T-helper 1 cell treated with Interleukin-12 subunit alpha and Interleukin-12 subunit beta and Interleukin-4 antibody, amounts not matched to agents 30 μg/mL and 1 μg/mL, for 36 hours (primary cell): Measurements from ENCODE around the gene MAGI3.
"Not testable (repeated sequence)": the region's sequence is repeated elsewhere in the genome, so short reads cannot be mapped to it uniquely, and the experiment has no call there.

Source experiments
- H3K27ac Mint-ChIP-seq: one replicate; pipeline ENCODE4 v1.8.0; 2021; ENCODE audit warnings: mild to moderate bottlenecking, mixed read lengths
- H3K27me3 Mint-ChIP-seq: one replicate; pipeline ENCODE4 v1.8.0; 2021; ENCODE audit warnings: low read depth, mixed read lengths
- H3K36me3 Mint-ChIP-seq: one replicate; pipeline ENCODE4 v1.8.0; 2021; ENCODE audit warnings: low read depth, mixed read lengths
- H3K4me1 Mint-ChIP-seq: one replicate; pipeline ENCODE4 v1.8.0; 2021; ENCODE audit warnings: low read depth, mixed read lengths
- H3K4me3 Mint-ChIP-seq: one replicate; pipeline ENCODE4 v1.8.0; 2021; ENCODE audit warnings: mild to moderate bottlenecking, moderate library complexity, mixed read lengths
- H3K9me3 Mint-ChIP-seq: one replicate; pipeline ENCODE4 v1.8.0; 2021; ENCODE audit warnings: mixed read lengths

Gene MAGI3

GRCh38 chr1:113444857-113445256 is 54.5 kb downstream of the MAGI3 start:
- H3K4me1 Mint-ChIP-seq = no peaks in the 10 kb centered on the region
- no peak overlapping the region for H3K4me3 Mint-ChIP-seq
- H3K27ac Mint-ChIP-seq = no peak overlapping the region
- no peaks in the 10 kb centered on the region for H3K27me3 Mint-ChIP-seq
- H3K36me3 Mint-ChIP-seq = no peaks in the 10 kb centered on the region
- H3K9me3 Mint-ChIP-seq = peaks cover 18% of the 10 kb centered on the region

- no peak overlapping the region for H3K27ac Mint-ChIP-seq
- H3K27me3 Mint-ChIP-seq = no peaks in the 10 kb centered on the region
- H3K36me3 Mint-ChIP-seq = no peaks in the 10 kb centered on the region
- H3K4me3 Mint-ChIP-seq = no peak overlapping the region
- H3K9me3 Mint-ChIP-seq = no peaks in the 10 kb centered on the region
- no peaks in the 10 kb centered on the region for H3K4me1 Mint-ChIP-seq
Measured at GRCh38 chr1:113451710-113452109, 61.4 kb downstream of the MAGI3 start.

- Mint-ChIP-seq H3K27ac (no peak overlapping the region), H3K4me1 (no peaks in the 10 kb centered on the region), H3K4me3 (no peak overlapping the region), H3K9me3 (no peaks in the 10 kb centered on the region), H3K27me3 (no peaks in the 10 kb centered on the region), H3K36me3 (no peaks in the 10 kb centered on the region)
Measured at GRCh38 chr1:113452921-113453770, 62.8 kb downstream of the MAGI3 start.

- no peak overlapping the region for H3K27ac Mint-ChIP-seq
- H3K27me3 Mint-ChIP-seq = no peaks in the 10 kb centered on the region
- H3K9me3 Mint-ChIP-seq = no peaks in the 10 kb centered on the region
- no peaks in the 10 kb centered on the region for H3K36me3 Mint-ChIP-seq
- no peaks in the 10 kb centered on the region for H3K4me1 Mint-ChIP-seq
- H3K4me3 Mint-ChIP-seq = no peak overlapping the region
Measured at GRCh38 chr1:113453771-113454083, 63.4 kb downstream of the MAGI3 start.

- Mint-ChIP-seq H3K27me3 (no peaks in the 10 kb centered on the region), H3K4me1 (no peaks in the 10 kb centered on the region), H3K9me3 (no peaks in the 10 kb centered on the region), H3K36me3 (no peaks in the 10 kb centered on the region), H3K4me3 (no peak overlapping the region), H3K27ac (no peak overlapping the region)
Measured at GRCh38 chr1:113455374-113455773, 65.1 kb downstream of the MAGI3 start.

GRCh38 chr1:113456967-113457366 is 66.7 kb downstream of the MAGI3 start:
- Mint-ChIP-seq H3K4me3 (no peak overlapping the region), H3K36me3 (no peaks in the 10 kb centered on the region), H3K27me3 (no peaks in the 10 kb centered on the region), H3K9me3 (no peaks in the 10 kb centered on the region), H3K27ac (no peak overlapping the region), H3K4me1 (no peaks in the 10 kb centered on the region)

- H3K4me3 Mint-ChIP-seq = no peak overlapping the region
- no peaks in the 10 kb centered on the region for H3K4me1 Mint-ChIP-seq
- H3K27me3 Mint-ChIP-seq = no peaks in the 10 kb centered on the region
- no peaks in the 10 kb centered on the region for H3K9me3 Mint-ChIP-seq
- H3K27ac Mint-ChIP-seq = no peak overlapping the region
- H3K36me3 Mint-ChIP-seq = no peaks in the 10 kb centered on the region
Measured at GRCh38 chr1:113459279-113459678, 69.0 kb downstream of the MAGI3 start.

- H3K4me1 Mint-ChIP-seq = no peaks in the 10 kb centered on the region
- H3K27ac Mint-ChIP-seq = no peak overlapping the region
- H3K9me3 Mint-ChIP-seq = peaks cover 21% of the 10 kb centered on the region
Measured at GRCh38 chr1:113467991-113468390, 77.7 kb downstream of the MAGI3 start.

GRCh38 chr1:113478427-113479195 is 88.3 kb downstream of the MAGI3 start:
- H3K27me3 Mint-ChIP-seq, H3K36me3 Mint-ChIP-seq, H3K4me1 Mint-ChIP-seq, H3K27ac Mint-ChIP-seq, H3K4me3 Mint-ChIP-seq: not testable (repeated sequence)
- H3K9me3 Mint-ChIP-seq = peaks cover 54% of the 10 kb centered on the region

More at GRCh38 chr1:113467991-113468390, 77.7 kb downstream of the MAGI3 start:
- H3K27me3 Mint-ChIP-seq = no peaks in the 10 kb centered on the region
- peaks cover 1% of the 10 kb centered on the region for H3K36me3 Mint-ChIP-seq
- H3K4me3 Mint-ChIP-seq = no peak overlapping the region

GRCh38 chr1:113479713-113480676 is 89.7 kb downstream of the MAGI3 start:
- H3K9me3 Mint-ChIP-seq = peaks cover 52% of the 10 kb centered on the region
- no peak overlapping the region for H3K27ac Mint-ChIP-seq
- no peak overlapping the region for H3K4me3 Mint-ChIP-seq
- H3K27me3 Mint-ChIP-seq = no peaks in the 10 kb centered on the region
- no peaks in the 10 kb centered on the region for H3K4me1 Mint-ChIP-seq
- peaks cover 7% of the 10 kb centered on the region for H3K36me3 Mint-ChIP-seq

- H3K27ac Mint-ChIP-seq, H3K36me3 Mint-ChIP-seq, H3K4me3 Mint-ChIP-seq, H3K4me1 Mint-ChIP-seq, H3K27me3 Mint-ChIP-seq: not testable (repeated sequence)
- H3K9me3 Mint-ChIP-seq = peaks cover 38% of the 10 kb centered on the region
Measured at GRCh38 chr1:113485131-113485530, 94.8 kb downstream of the MAGI3 start.

GRCh38 chr1:113488576-113489177 is 98.4 kb downstream of the MAGI3 start:
- H3K4me3 Mint-ChIP-seq = no peak overlapping the region
- no peak overlapping the region for H3K27ac Mint-ChIP-seq
- H3K9me3 Mint-ChIP-seq = peaks cover 55% of the 10 kb centered on the region
- H3K4me1 Mint-ChIP-seq = no peaks in the 10 kb centered on the region
- H3K27me3 Mint-ChIP-seq = no peaks in the 10 kb centered on the region
- H3K36me3 Mint-ChIP-seq = no peaks in the 10 kb centered on the region

- Mint-ChIP-seq H3K27me3 (no peaks in the 10 kb centered on the region), H3K36me3 (no peaks in the 10 kb centered on the region), H3K4me3 (no peak overlapping the region), H3K4me1 (no peaks in the 10 kb centered on the region), H3K27ac (no peak overlapping the region), H3K9me3 (peaks cover 58% of the 10 kb centered on the region)
Measured at GRCh38 chr1:113490384-113490783, 100.1 kb downstream of the MAGI3 start.

- H3K27ac Mint-ChIP-seq = no peak overlapping the region
Measured at GRCh38 chr1:113493533-113493932, 103.2 kb downstream of the MAGI3 start.

More at GRCh38 chr1:113493533-113493932, 103.2 kb downstream of the MAGI3 start:
- Mint-ChIP-seq H3K27me3 (no peaks in the 10 kb centered on the region), H3K4me1 (no peaks in the 10 kb centered on the region), H3K36me3 (no peaks in the 10 kb centered on the region), H3K4me3 (no peak overlapping the region), H3K9me3 (peaks cover 51% of the 10 kb centered on the region)
